Renal cortex interstitium (tissue), 11 donors: ENCODE measurements around the gene CIP2A. TPM values are rescaled to one million over a fixed set of nuclear protein-coding genes. Genes with fewer than 3 reads are reported as not detected.

Source experiments
- DNase-seq, 11 donors: peaks; one replicate each; pipeline ENCODE4 v3.0.0-alpha.2; 2013; ENCODE audit warnings: low read depth in 9 of 11, low spot score in 4 of 11; ENCODE audit errors: extremely low read depth in 1 of 11
- polyA plus RNA-seq, 3 donors: library from polyadenylated mRNA; unstranded; fragments of 120-200 nt; gene quantifications; one replicate each; pipeline ENCODE4 v1.2.1, GENCODE V29; 2013; ENCODE audit not compliant: insufficient read length in 3 of 3

CIP2A gene
- polyA plus RNA-seq, 3 donors: 18.7 to 20.9 (median 20.3) TPM

DNA sequence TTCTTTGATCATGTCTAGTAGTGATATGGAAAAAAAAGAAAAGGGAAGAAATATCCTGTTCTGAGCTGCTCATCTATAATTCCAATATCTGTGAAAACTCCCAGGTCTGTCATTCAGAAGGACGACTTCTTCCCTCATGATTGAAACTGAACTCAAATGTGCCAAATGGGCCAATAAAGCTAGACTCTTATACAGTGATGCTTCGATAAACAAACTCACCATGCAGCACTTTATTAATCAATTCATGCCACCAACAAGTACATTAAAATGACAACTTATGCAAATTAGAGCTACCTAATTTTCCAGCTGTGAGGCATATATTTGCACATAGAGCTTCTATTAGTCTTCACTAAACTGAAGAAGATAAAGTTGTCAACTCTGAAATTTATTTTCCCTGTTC is 63.3 kb downstream of the CIP2A start:
- no peak for DNase-seq

- no peak for DNase-seq
These were observed 64.0 kb downstream of the CIP2A start for GRCh38 chr3:108525256-108525655.

DNA sequence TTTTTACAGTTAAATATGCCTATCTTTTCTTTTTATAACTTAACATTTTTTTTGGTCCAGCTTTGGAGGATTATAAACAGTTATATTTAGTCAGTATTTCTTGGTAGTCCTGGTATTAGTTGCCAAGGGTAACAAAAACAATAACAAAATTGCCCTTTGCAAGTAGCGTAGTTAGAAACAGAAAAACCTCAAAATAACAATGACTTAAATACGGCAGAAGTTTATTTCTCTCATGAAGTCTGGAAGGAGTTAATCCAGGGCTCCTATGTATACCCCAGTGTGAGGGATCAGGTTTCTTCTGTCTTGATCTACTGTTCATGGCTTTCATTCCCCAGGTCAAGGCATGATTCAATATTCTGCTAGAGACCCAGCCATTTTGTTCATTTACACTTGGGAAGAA is 64.7 kb downstream of the CIP2A start:
- DNase-seq: no peak

DNA sequence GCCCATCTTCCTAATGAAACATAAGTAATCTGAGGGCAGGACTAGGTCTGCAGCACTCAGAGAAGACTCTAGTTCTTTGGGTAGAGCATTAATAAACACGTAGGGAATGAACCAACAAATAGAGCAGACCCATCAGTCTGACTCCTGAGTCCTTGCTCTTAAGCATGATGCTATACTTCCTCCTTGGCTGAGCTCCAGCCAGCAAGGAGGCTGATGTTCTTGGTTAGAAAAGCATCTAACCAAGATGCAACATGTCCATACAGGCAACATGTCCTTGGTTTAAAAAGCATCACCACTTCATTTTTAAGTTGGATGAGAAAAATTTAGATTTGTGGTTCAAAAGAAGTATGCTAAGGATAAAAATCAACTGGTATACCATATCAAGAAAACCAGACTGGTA is 70.3 kb downstream of the CIP2A start:
- DNase-seq: no peak

DNA sequence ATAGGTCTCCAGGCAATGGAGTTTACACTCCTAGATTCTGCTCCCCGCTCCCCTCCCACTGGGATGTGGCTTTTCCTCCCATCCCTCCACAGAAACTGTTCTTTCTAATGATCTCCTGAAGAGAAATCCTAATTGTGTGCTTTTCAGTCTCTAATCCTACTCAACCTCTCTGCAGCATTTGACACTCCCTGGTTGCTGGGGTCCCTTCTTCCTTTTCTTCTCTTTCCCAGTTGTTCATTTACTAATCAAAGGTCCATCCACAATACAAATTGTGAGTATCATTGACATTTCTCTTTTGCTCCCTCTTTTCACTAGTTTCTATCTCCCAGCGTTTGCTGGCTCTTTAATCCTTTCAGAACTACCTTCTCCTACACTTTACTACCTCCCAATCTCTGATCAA is 72.4 kb downstream of the CIP2A start:
- no peak for DNase-seq

DNA sequence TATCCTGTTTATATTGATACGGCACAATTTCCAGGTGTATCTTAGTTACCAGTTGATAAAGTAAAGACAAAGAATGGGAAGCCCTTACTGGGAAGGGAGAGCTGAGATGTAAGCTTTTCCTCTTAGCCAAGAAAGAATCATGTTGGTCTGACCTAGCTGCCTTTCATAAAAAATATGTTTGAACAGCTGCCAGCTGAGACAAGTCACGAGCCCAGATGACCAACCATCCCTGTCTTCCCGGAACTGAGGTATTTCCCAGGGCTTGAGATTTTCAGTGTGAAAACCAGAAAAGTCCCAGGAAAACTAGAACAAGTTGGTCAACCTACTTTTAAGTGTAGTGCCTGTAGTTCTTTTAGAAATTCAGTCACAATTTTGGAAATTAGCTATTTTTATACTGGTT is 75.3 kb downstream of the CIP2A start:
- DNase-seq: no peak

DNA sequence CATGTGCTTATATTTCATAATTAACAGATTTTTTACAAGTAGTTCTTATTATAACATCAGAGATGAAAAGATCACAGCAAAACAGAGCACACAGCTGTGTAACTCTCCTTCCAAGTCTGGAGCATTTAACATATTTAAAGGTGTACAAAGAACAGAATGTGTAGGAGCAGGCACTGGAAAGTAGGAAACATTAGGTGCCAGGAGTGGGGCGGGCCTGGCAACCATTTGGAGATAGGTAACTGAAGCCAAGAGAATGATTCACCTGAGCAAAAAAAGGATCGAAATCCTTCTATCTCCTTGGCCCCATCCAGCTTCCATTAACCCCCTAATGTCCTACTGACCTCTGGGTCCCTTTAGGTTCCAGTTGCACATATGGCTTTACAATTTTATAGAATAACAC is 76.6 kb downstream of the CIP2A start:
- no peak for DNase-seq

- no peak for DNase-seq
These were observed 77.7 kb downstream of the CIP2A start for GRCh38 chr3:108511490-108511889.

- no peak for DNase-seq
These were observed 78.2 kb downstream of the CIP2A start for GRCh38 chr3:108511055-108511454.

GRCh38 chr3:108510496-108510895 is 78.7 kb downstream of the CIP2A start, which contains the start of gene MYH15:
Gene MYH15 (minus strand): TSS chr3:108510596. CDS start chr3:108510530, 66 bp downstream.
- DNase-seq: no peak

DNA sequence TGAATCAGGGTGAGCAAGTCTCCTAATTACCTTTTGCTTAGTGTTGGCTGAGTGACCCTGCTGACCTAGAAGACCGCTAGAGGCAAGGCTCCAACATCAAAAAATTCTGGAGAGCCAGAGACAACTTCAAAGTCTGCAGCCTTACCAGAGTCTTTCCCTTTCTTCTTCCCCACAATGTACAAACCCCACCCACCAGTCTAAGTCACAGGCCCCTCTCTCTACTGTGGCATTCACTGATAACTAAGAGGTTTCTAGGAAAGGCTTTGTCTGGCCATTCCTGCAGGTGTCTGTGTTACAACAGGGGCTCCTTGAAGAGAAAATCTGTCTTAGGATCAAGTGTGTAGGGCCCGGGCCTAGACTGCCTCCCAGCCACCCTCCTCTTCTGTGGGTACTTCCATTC is 79.4 kb downstream of the CIP2A start:
- no peak for DNase-seq

DNA sequence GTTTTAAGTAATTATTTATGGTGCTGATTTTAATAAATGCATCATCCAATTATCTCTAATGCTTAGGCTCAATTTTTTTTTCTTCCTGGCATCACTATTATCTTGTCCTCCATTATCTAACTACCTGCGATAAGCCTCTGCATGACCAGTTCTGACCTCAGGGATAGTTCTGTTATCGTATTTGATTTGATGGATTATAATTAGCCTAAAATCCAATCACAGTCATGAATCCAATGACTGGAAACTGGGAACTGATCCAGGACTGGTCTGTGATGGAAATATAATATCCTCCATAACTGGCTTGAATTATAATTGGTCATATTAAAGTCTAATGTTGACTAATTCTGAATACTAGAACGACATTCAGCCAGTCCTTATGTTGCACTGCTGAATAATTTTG is 80.0 kb downstream of the CIP2A start:
- no peak for DNase-seq

DNA sequence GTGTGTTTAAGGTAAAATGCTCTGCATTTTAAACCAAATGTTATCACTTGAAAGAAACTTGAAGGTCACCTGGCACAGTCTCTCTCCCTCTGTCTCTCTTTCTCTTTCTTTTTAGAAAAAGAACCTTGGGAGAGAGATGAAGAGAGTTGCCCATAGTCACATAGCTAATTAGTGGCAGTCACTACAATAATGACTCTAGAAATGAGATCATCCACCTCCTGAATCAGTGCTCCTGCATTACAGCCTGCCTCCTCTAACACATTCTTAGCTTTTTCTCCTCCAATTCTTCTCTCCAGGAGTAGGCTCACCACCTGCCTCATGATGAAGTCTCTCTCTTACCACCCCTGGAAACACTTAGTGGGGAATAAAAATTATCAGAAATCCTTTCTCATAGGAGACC is 81.3 kb downstream of the CIP2A start:
- no peak for DNase-seq

GRCh38 chr3:108505811-108506210 is 83.4 kb downstream of the CIP2A start:
- DNase-seq: no peak

DNA sequence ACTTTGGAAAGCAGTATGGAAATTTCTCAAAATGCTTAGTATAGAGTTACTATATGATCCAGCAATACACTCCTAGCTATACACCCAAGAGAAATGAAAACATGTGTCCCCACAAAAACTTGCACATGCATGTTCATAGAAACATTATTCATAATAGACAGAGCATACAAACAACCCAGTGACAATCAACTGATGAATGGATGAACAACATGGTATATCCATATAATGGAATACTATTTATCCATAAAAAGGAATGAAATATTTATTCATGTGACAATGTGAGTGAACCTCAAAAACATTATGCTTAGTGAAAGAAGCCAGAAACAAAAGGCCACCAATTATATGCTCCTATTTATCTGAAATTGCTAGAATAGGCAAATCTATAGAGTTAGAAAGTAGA is 85.5 kb downstream of the CIP2A start:
- DNase-seq: no peak

- DNase-seq: no peak
These were observed 87.7 kb downstream of the CIP2A start for GRCh38 chr3:108501535-108501934.

GRCh38 chr3:108500728-108501127 is 88.5 kb downstream of the CIP2A start:
- DNase-seq: no peak

Other genes with a start within 250 kb of the CIP2A start
- under 1 TPM; 0.23 to 0.44 (median 0.34) TPM for gene MYH15, start 78.8 kb downstream of the CIP2A start, polyA plus RNA-seq
- gene DZIP3, start 284 bp upstream of the CIP2A start, polyA plus RNA-seq: 10 to 100 TPM; 30.7 to 38.9 (median 35.4) TPM
- not detected for gene RETNLB, start 168.0 kb upstream of the CIP2A start, polyA plus RNA-seq
- gene TRAT1, start 233.3 kb upstream of the CIP2A start, polyA plus RNA-seq: under 1 TPM; 0.07 to 0.18 (median 0.16) TPM